ENCODE results near the gene LCE3B.

Gene LCE3B

DNA sequence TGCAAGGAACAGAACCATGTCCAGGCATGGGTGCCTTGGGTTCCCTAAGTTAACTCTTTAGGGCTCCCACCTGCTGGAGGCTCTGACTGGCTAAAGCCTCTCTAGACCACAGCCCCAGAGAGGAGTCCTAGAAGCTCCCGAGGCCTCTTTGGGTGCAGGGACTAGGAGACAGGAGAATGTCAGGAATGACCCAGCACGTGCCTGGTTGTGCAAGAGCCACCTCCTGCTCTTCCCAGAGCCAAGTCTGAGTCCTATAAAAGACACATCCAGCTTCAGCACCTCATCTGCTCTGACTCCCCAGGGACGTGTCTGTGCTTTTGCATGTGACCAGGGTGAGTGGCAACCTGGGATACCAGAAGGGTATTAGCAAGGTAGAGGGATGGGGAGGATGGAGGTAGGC lies 49.5 kb downstream of the LCE3B start, which contains the start of gene LCE2D:
LCE2D (plus strand) TSS at position 283 of the 400 bp plus-strand sequence. CDS start 726 bp downstream, outside the sequence.
- DNase-seq: no peak
